GM23338 (cell line): Measurements from ENCODE around the gene PERM1. TPM values are rescaled to one million over a fixed set of nuclear protein-coding genes. Genes with fewer than 3 reads are reported as not detected.

Experiments
- ATAC-seq: fragments of 200-7000 bp; cut with Tn5 transposase; 3 replicates; pipeline ENCODE4 v1.9.1; 2020
- DNase-seq: peaks from one replicate; pipeline ENCODE4 v3.0.0-alpha.2; 2015; ENCODE audit warnings: low spot score
- H2AFZ ChIP-seq: fragments of 200-600 bp; sonication (generic); 2 replicates; pipeline ENCODE4 v1.8.0; 2016; ENCODE audit warnings: antibody characterized with exemption, mild to moderate bottlenecking, moderate library complexity
- H3F3A ChIP-seq: fragments of 200-600 bp; sonication (generic); replicated peaks from 2 replicates; pipeline ENCODE4 v1.8.0; 2017; ENCODE audit warnings: antibody characterized with exemption, mixed run types, low read depth
- H3K27ac ChIP-seq: fragments of 200-600 bp; sonication (generic); 2 replicates; pipeline ENCODE4 v1.6.1; 2016; ENCODE audit warnings: low read depth
- H3K27me3 ChIP-seq: fragments of 200-600 bp; sonication (generic); 2 replicates; pipeline ENCODE4 v1.8.0; 2016; ENCODE audit warnings: mild to moderate bottlenecking, mixed run types, moderate library complexity; ENCODE audit not compliant: insufficient read depth
- H3K36me3 ChIP-seq: fragments of 200-600 bp; sonication (generic); 2 replicates; pipeline ENCODE4 v1.8.0; 2016; ENCODE audit warnings: mild to moderate bottlenecking; ENCODE audit not compliant: insufficient read depth
- H3K4me1 ChIP-seq: fragments of 200-600 bp; sonication (generic); 2 replicates; pipeline ENCODE4 v1.8.0; 2016; ENCODE audit warnings: mild to moderate bottlenecking, moderate library complexity; ENCODE audit not compliant: insufficient read depth
- H3K4me2 ChIP-seq: fragments of 200-600 bp; sonication (generic); 2 replicates; pipeline ENCODE4 v1.7.1; 2017; ENCODE audit warnings: mixed run types
- H3K4me3 ChIP-seq: fragments of 200-600 bp; sonication (generic); 2 replicates; pipeline ENCODE4 v1.6.1; 2016; ENCODE audit warnings: mixed run types
- H3K79me2 ChIP-seq: fragments of 200-600 bp; sonication (generic); replicated peaks from 2 replicates; pipeline ENCODE4 v1.8.0; 2017; ENCODE audit warnings: mild to moderate bottlenecking; ENCODE audit not compliant: insufficient read depth
- H3K9me2 ChIP-seq: fragments of 200-600 bp; sonication (generic); 2 replicates; pipeline ENCODE4 v1.8.0; 2017; ENCODE audit not compliant: insufficient read depth
- H4K20me1 ChIP-seq: fragments of 200-600 bp; sonication (generic); replicated peaks from 2 replicates; pipeline ENCODE4 v1.8.0; 2017; ENCODE audit warnings: mild to moderate bottlenecking; ENCODE audit not compliant: insufficient read depth
- H3K27ac Mint-ChIP-seq: 2 replicates; pipeline ENCODE4 v1.8.0; 2020; ENCODE audit warnings: inconsistent platforms, mild to moderate bottlenecking, moderate library complexity, mixed read lengths
- H3K27me3 Mint-ChIP-seq: 3 replicates; pipeline ENCODE4 v1.8.0; 2022; ENCODE audit warnings: low read depth, mild to moderate bottlenecking, moderate library complexity, mixed read lengths, inconsistent platforms; ENCODE audit not compliant: insufficient read depth, poor library complexity
- H3K36me3 Mint-ChIP-seq: 3 replicates; pipeline ENCODE4 v1.8.0; 2021; ENCODE audit warnings: low read depth, mild to moderate bottlenecking, inconsistent platforms, moderate library complexity, mixed read lengths
- H3K4me1 Mint-ChIP-seq: 3 replicates; pipeline ENCODE4 v1.8.0; 2020; ENCODE audit warnings: mild to moderate bottlenecking, inconsistent platforms, mixed read lengths
- H3K4me3 Mint-ChIP-seq: 3 replicates; pipeline ENCODE4 v1.8.0; 2021; ENCODE audit warnings: moderate library complexity, mild to moderate bottlenecking, inconsistent platforms, mixed read lengths
- H3K9me3 Mint-ChIP-seq: 3 replicates; pipeline ENCODE4 v1.8.0; 2020; ENCODE audit warnings: moderate library complexity, mild to moderate bottlenecking, inconsistent platforms, mixed read lengths
- CREB1 ChIP-seq: fragments of 250-450 bp; sonication (Bioruptor Pico); IDR thresholded peaks from 2 replicates; pipeline ENCODE4 v1.5.0; 2020; ENCODE audit warnings: low read depth, mild to moderate bottlenecking, moderate library complexity
- ZNF462 ChIP-seq: fragments of 250-450 bp; sonication (Bioruptor Pico); IDR thresholded peaks from 2 replicates; pipeline ENCODE4 v1.5.0; 2020; ENCODE audit warnings: mild to moderate bottlenecking, moderate library complexity
- polyA plus RNA-seq: library from polyadenylated mRNA; unstranded; fragments of >200 nt; fragmentation: Nextera tagmentation; extraction: Ambion mirVana; gene quantifications from 2 replicates; pipeline ENCODE4 v1.2.1, GENCODE V29; 2016
- total RNA-seq: library from RNA; depleted of rRNA; stranded (reverse); fragments of >200 nt; shearing (Covaris generic); gene quantifications from 2 replicates; pipeline ENCODE4 v1.2.3, GENCODE V29; 2014
- TF ChIP-seq, protein P1 (sequence below), 2 experiments: fragments of 200-600 bp in 1 of 2; sonication (generic) in 1 of 2; conservative IDR thresholded peaks; 2 replicates each; pipeline versions ENCODE4 v1.5.1 to v1.6.1; 2016 to 2017; ENCODE audit warnings: antibody characterized with exemption in 2 of 2, low read depth in 2 of 2, mild to moderate bottlenecking in 2 of 2, moderate library complexity in 1 of 2

The PERM1 gene
- total and polyA plus RNA-seq, 2 experiments from 2014 or later, result 1.1 TPM; not detected in 1

DNA sequence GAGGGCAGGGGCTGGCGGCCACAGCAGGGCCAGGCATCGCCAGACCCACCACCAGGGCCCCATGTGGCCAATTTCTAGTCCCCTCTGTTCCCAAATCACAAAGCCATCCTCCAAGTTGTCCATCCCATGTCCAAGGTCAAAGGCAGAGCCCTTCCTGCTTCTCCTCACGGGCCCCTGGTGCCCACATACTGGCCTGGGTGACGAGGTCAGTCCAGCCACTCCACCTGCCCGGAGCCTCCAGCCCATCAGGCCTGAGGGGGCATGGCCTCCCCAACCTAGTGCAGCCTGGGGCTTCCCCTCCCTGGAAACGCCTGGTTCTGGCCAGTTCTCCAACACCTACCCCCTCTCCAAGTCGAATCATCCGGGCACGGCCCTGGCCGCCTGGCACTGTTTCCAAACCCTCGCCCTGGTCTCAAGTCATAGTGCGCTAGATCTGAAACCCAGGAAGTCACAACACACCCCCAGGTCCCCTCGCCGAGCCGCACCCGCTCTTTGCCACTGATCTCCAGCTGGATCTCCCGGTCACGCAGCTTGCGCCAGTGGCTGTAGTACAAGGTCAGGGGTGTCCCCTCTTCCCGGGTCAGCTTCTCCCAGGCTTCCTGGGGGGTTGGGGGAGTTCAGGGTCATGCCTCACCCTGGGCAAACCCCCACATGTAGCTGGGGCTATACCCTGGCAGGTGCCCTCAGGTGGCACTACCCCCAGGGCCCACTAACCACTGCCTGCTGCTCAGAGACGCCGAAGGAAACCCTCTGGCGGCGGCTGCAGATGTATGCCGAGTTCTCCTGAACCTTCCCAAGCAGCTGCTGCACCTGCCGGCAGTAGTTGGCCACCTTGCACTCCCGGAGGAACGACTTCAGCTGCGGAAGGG is 36.0 kb downstream of the PERM1 start:
- Histone ChIP-seq H2AFZ (no peak overlapping the region), H4K20me1 (no peaks in the 10 kb centered on the region; the same call in 1 of the 2 replicates), H3K4me1 (peaks cover 5% of the 10 kb centered on the region; the same call in 1 of the 2 replicates), H3K4me3 (no peak overlapping the region), H3K27ac (no peak overlapping the region), H3F3A (0 out of 2 replicates have a peak, but pooled peaks cover 3% of the 10 kb centered on the region), H3K79me2 (no peaks in the 10 kb centered on the region), H3K9me2 (no peaks in the 10 kb centered on the region), H3K27me3 (peaks cover 33% of the 10 kb centered on the region), H3K36me3 (peaks cover 17% of the 10 kb centered on the region), H3K4me2 (no peak overlapping the region)
- Mint-ChIP-seq H3K4me1 (peaks cover 7% of the 10 kb centered on the region; the same call in 1 of the 3 replicates), H3K9me3 (peaks cover 3% of the 10 kb centered on the region; the same call in 1 of the 3 replicates), H3K27ac (no peak overlapping the region), H3K27me3 (peaks cover 26% of the 10 kb centered on the region), H3K36me3 (peaks cover 37% of the 10 kb centered on the region), H3K4me3 (no peak overlapping the region)
- DNase-seq, result no peak
- ATAC-seq, result no peak
- TF ChIP-seq ZNF462 (CRISPR knock-in tag) (no peak), CREB1 (no peak)
- TF ChIP-seq, protein P1, sequence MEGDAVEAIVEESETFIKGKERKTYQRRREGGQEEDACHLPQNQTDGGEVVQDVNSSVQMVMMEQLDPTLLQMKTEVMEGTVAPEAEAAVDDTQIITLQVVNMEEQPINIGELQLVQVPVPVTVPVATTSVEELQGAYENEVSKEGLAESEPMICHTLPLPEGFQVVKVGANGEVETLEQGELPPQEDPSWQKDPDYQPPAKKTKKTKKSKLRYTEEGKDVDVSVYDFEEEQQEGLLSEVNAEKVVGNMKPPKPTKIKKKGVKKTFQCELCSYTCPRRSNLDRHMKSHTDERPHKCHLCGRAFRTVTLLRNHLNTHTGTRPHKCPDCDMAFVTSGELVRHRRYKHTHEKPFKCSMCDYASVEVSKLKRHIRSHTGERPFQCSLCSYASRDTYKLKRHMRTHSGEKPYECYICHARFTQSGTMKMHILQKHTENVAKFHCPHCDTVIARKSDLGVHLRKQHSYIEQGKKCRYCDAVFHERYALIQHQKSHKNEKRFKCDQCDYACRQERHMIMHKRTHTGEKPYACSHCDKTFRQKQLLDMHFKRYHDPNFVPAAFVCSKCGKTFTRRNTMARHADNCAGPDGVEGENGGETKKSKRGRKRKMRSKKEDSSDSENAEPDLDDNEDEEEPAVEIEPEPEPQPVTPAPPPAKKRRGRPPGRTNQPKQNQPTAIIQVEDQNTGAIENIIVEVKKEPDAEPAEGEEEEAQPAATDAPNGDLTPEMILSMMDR (conservative IDR thresholded peaks at IDR 0.05; ENCODE audit: low read depth in 2 of 2), result no peak
